Measurements from ENCODE around the gene VIPAS39. TPM values are rescaled to one million over a fixed set of nuclear protein-coding genes. Genes with fewer than 3 reads are reported as not detected.
A peak's percentile ranks its signal among the peaks of the same experiment; 100 is the strongest.

Gene VIPAS39
- total and polyA plus RNA-seq, 2 of the 13 experiments (the other 11 are each of a cell fraction or from before 2014, with no cell fraction given) = 13.3 to 21.5 TPM

- TF ChIP-seq ZNF740 (CRISPR knock-in tag; IDR thresholded peaks at IDR 0.05) (no peak), ZNF570 (CRISPR knock-in tag; IDR thresholded peaks at IDR 0.05; ENCODE audit: borderline replicate concordance) (no peak), NR0B2 (CRISPR knock-in tag; IDR thresholded peaks at IDR 0.05) (no peak), ZNF563 (CRISPR knock-in tag; IDR thresholded peaks at IDR 0.05) (no peak), CENPX (CRISPR knock-in tag; IDR thresholded peaks at IDR 0.05) (no peak), CREB3 (CRISPR knock-in tag; IDR thresholded peaks at IDR 0.05) (no peak), PAWR (CRISPR knock-in tag; IDR thresholded peaks at IDR 0.05; ENCODE audit: borderline replicate concordance) (no peak), LCORL (IDR thresholded peaks at IDR 0.05) (no peak), LCORL (CRISPR knock-in tag; IDR thresholded peaks at IDR 0.05) (peak; percentile 45; the same call in 1 of the 2 replicates), MTERF4 (CRISPR knock-in tag; IDR thresholded peaks at IDR 0.05) (no peak), NPAS2 (CRISPR knock-in tag; IDR thresholded peaks at IDR 0.05; ENCODE audit: borderline replicate concordance) (no peak), ERF (CRISPR knock-in tag; IDR thresholded peaks at IDR 0.05) (peak; percentile 68), RCOR2 (CRISPR knock-in tag; IDR thresholded peaks at IDR 0.05) (peak; percentile 41; the same call in 1 of the 2 replicates), ZBTB4 (CRISPR knock-in tag; IDR thresholded peaks at IDR 0.05; ENCODE audit: borderline replicate concordance) (0 out of 2 replicates have a peak, but pooled peaks have one; percentile 46), ZNF639 (CRISPR knock-in tag; conservative IDR thresholded peaks at IDR 0.05) (0 out of 2 replicates have a peak, but pooled peaks have one; percentile 10), ATF3 (CRISPR knock-in tag; IDR thresholded peaks at IDR 0.05) (no peak), FLYWCH1 (CRISPR knock-in tag; IDR thresholded peaks at IDR 0.05) (no peak), ZFP36L1 (CRISPR knock-in tag; IDR thresholded peaks at IDR 0.05) (no peak)
Measured at GRCh38 chr14:77502109-77502782, 44.8 kb upstream of the VIPAS39 start (continued).
